ENCODE data around the gene PNMA1. TPM values are rescaled to one million over a fixed set of nuclear protein-coding genes. Genes with fewer than 3 reads are reported as not detected.

Gene PNMA1
- total and polyA plus RNA-seq, 9 of the 15 experiments (the other 6 are each of a cell fraction or from before 2014, with no cell fraction given) = 1.7 to 26.4 (median 8.7) TPM

GRCh38 chr14:73662487-73662943 lies 51.7 kb downstream of the PNMA1 start:
- BruUV-seq (replicated peaks) = no TSS peak
- POLR2A ChIA-PET = interaction anchor here (0.8 kb wide), 2 partner anchors 17 to 123 kb away, joined by 3 read pairs; no protein-coding TSS in a partner anchor
- no peak for TF ChIP-seq DACH1 (IDR thresholded peaks at IDR 0.05; ENCODE audit: partially characterized antibody)
- no peak for TF ChIP-seq ERF (CRISPR knock-in tag; IDR thresholded peaks at IDR 0.05)
- TF ChIP-seq, protein P1, sequence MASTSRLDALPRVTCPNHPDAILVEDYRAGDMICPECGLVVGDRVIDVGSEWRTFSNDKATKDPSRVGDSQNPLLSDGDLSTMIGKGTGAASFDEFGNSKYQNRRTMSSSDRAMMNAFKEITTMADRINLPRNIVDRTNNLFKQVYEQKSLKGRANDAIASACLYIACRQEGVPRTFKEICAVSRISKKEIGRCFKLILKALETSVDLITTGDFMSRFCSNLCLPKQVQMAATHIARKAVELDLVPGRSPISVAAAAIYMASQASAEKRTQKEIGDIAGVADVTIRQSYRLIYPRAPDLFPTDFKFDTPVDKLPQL (IDR thresholded peaks at IDR 0.05; ENCODE audit: extremely low read depth, insufficient read length) = no peak
- no peak for TF ChIP-seq KLF16 (IDR thresholded peaks at IDR 0.05)
- no peak for TF ChIP-seq NELFE (IDR thresholded peaks at IDR 0.05; ENCODE audit: insufficient read depth, insufficient read length)
- peak in 1 of 2 experiments; percentile 20; a peak in 1 of 3 replicates for TF ChIP-seq CBX3 (IDR thresholded peaks at IDR 0.05; ENCODE audit: borderline replicate concordance in 1 of 2, low read length in 2 of 2)
- peak in 1 of 2 experiments; percentile 95; a peak in 2 of 4 replicates for TF ChIP-seq TEAD1 (CRISPR knock-in tag; IDR thresholded peaks at IDR 0.05)
- no peak for TF ChIP-seq FOXP1 (CRISPR knock-in tag; IDR thresholded peaks at IDR 0.05)
- no peak for TF ChIP-seq ZNF280A (IDR thresholded peaks at IDR 0.05; ENCODE audit: low read depth, partially characterized antibody)
- TF ChIP-seq SAFB2 (IDR thresholded peaks at IDR 0.05; ENCODE audit: borderline replicate concordance, low read depth, low read length, severe bottlenecking) = no peak
- TF ChIP-seq MNT (conservative IDR thresholded peaks at IDR 0.05) = no peak
- no peak for TF ChIP-seq NR2F6 (CRISPR knock-in tag; IDR thresholded peaks at IDR 0.05)
- TF ChIP-seq GATA2 (CRISPR knock-in tag; IDR thresholded peaks at IDR 0.05) = no peak
- peak; percentile 87 for TF ChIP-seq JUND (IDR thresholded peaks at IDR 0.05; ENCODE audit: borderline replicate concordance, low read depth, low read length)
- TF ChIP-seq JUND (tag; IDR thresholded peaks at IDR 0.05; ENCODE audit: borderline replicate concordance, low read depth, low read length) = peak; percentile 84; the same call in 2 of the 3 replicates
- no peak for TF ChIP-seq PTTG1 (tag; IDR thresholded peaks at IDR 0.05; ENCODE audit: low read depth)
- TF ChIP-seq, protein P2, sequence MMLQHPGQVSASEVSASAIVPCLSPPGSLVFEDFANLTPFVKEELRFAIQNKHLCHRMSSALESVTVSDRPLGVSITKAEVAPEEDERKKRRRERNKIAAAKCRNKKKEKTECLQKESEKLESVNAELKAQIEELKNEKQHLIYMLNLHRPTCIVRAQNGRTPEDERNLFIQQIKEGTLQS (IDR thresholded peaks at IDR 0.05) = peak; percentile 77
- TF ChIP-seq, protein P2 (CRISPR knock-in tag; conservative IDR thresholded peaks at IDR 0.05) = no peak
- TF ChIP-seq KAT8 (IDR thresholded peaks at IDR 0.05; ENCODE audit: low read depth) = no peak
- TF ChIP-seq HDGF (IDR thresholded peaks at IDR 0.05) = no peak

More at GRCh38 chr14:73662487-73662943, 51.7 kb downstream of the PNMA1 start:
- Histone ChIP-seq H3K4me2 (ENCODE audit: insufficient read depth, low read length) (no peak overlapping the region), H3K36me3 (ENCODE audit: control insufficient read depth, insufficient read depth, low read length) (no peaks in the 10 kb centered on the region), H3K27me3 (ENCODE audit: control insufficient read depth in 2 of 2, insufficient read depth in 2 of 2, low read length in 2 of 2) (no peaks in the 10 kb centered on the region), H4K20me1 (replicated peaks; ENCODE audit: control insufficient read depth, insufficient read depth, low read length) (no peaks in the 10 kb centered on the region), H3K9me1 (ENCODE audit: control insufficient read depth, insufficient read depth, low read length) (no peaks in the 10 kb centered on the region), H3K9ac (ENCODE audit: insufficient read depth in 1 of 2, low read depth in 2 of 2, low read length in 2 of 2) (no peak overlapping the region), H3K9me3 (replicated peaks; ENCODE audit: control insufficient read depth, insufficient read depth, low read depth, low read length) (no peaks in the 10 kb centered on the region), H3K4me1 (replicated peaks in 1 of 2; ENCODE audit: control insufficient read depth in 2 of 2, insufficient read depth in 2 of 2, low read length in 2 of 2) (peaks cover 0 to 4% of the 10 kb centered on the region in 2 experiments; a peak in 2 of 5 replicates), H3K27ac (ENCODE audit: extremely low read depth, low read depth, low read length) (no peak overlapping the region), H2AFZ (ENCODE audit: low read depth, low read length) (no peak overlapping the region), H3K79me2 (ENCODE audit: control insufficient read depth, insufficient read depth, low read length) (no peaks in the 10 kb centered on the region), H3K4me3 (no peak overlapping the region)
- intact Hi-C loops (cut with micrococcal nuclease) (no loop called here), in situ Hi-C loops (cut with MboI) (no loop called here)
- peak; percentile 17 to 60 (median 28) for DNase-seq (ENCODE audit: extremely low read depth in 1 of 4, low spot score in 3 of 4)
- ATAC-seq = peak; percentile 88
- CTCF ChIA-PET (ENCODE audit: low intra/inter-chr PET ratio) = no interaction called here
- peak; percentile 75 for FAIRE-seq
- WGBS (ENCODE audit: insufficient coverage, low coverage, missing lambda C conversion rate) = no CpG with 5 or more reads among the region's 1 CpG
